GM18526 (cell line): Measurements from ENCODE around the gene ZNF354C.

Source experiments
- POLR2A ChIP-seq: IDR thresholded peaks from 3 replicates; pipeline ENCODE4 v1.6.1; 2011; ENCODE audit not compliant: insufficient read length; ENCODE audit errors: extremely low read depth

Gene ZNF354C

GRCh38 chr5:179110528-179110927, 50.4 kb downstream of the ZNF354C start:
- TF ChIP-seq POLR2A = no peak

- TF ChIP-seq POLR2A = no peak
Measured at GRCh38 chr5:179111267-179112207, 51.4 kb downstream of the ZNF354C start.

- no peak for TF ChIP-seq POLR2A
Measured at GRCh38 chr5:179112469-179113142, 52.4 kb downstream of the ZNF354C start.

GRCh38 chr5:179113143-179113530, 53.0 kb downstream of the ZNF354C start:
- no peak for TF ChIP-seq POLR2A

GRCh38 chr5:179113945-179114641, 53.9 kb downstream of the ZNF354C start:
- no peak for TF ChIP-seq POLR2A

- no peak for TF ChIP-seq POLR2A
Measured at GRCh38 chr5:179114756-179115155, 54.6 kb downstream of the ZNF354C start.

- TF ChIP-seq POLR2A = no peak
Measured at GRCh38 chr5:179115307-179115706, 55.1 kb downstream of the ZNF354C start.

GRCh38 chr5:179115845-179116524, 55.8 kb downstream of the ZNF354C start:
- TF ChIP-seq POLR2A = no peak

GRCh38 chr5:179118338-179118737, 58.2 kb downstream of the ZNF354C start:
- no peak for TF ChIP-seq POLR2A

- no peak for TF ChIP-seq POLR2A
Measured at GRCh38 chr5:179118756-179119414, 58.7 kb downstream of the ZNF354C start.

- TF ChIP-seq POLR2A = no peak
Measured at GRCh38 chr5:179119415-179120170, 59.4 kb downstream of the ZNF354C start.

GRCh38 chr5:179120421-179120861, 60.3 kb downstream of the ZNF354C start:
- TF ChIP-seq POLR2A = no peak

GRCh38 chr5:179120951-179121666, 60.9 kb downstream of the ZNF354C start:
- no peak for TF ChIP-seq POLR2A
